Right lobe of liver (tissue), 4 donors: Measurements from ENCODE around the gene ANO7.

Source experiments
- CTCF ChIP-seq, 4 donors: fragments of 200-600 bp in 3 of 4; fragments of 450-650 bp in 1 of 4; IDR thresholded peaks; one replicate each; pipeline versions ENCODE4 v1.5.1 to v1.8.0; 2016 to 2022; ENCODE audit warnings: antibody characterized with exemption in 4 of 4, mild to moderate bottlenecking in 2 of 4
- POLR2A ChIP-seq: fragments of 450-650 bp; IDR thresholded peaks from one replicate; pipeline ENCODE4 v1.6.1; 2017; ENCODE audit warnings: antibody characterized with exemption, mild to moderate bottlenecking
- donor health status: DM: no; HTN: no; CAD: no.
- donor health status: DM: no; HTN: no; CAD: no.
- donor health status: DM: no; HTN: yes; CAD: no.

- TF ChIP-seq CTCF (IDR thresholded peaks at IDR 0.05): no peak
- no peak for TF ChIP-seq POLR2A
These were observed 30.5 kb upstream of the ANO7 start for GRCh38 chr2:241157841-241158545.
